Measurements from ENCODE around the gene PHLDB3.

GRCh38 chr19:43503501-43504425, 783 bp downstream of the PHLDB3 start:
- TF ChIP-seq CTCF (conservative IDR thresholded peaks at IDR 0.05) (no peak), EZH2 (IDR thresholded peaks at IDR 0.05; ENCODE audit: low read depth) (no peak)
